Central memory CD4-positive, alpha-beta T cell (primary cell): Measurements from ENCODE around the gene TMEM271.
"Not testable (repeated sequence)": the region's sequence is repeated elsewhere in the genome, so short reads cannot be mapped to it uniquely, and the experiment has no call there.

ENCODE experiments used
- DNase-seq: peaks from one replicate; pipeline ENCODE4 v3.0.0; 2022

The TMEM271 gene

GRCh38 chr4:609400-610050, 33.4 kb upstream of the TMEM271 start:
- DNase-seq: no peak

GRCh38 chr4:608236-608635, 32.1 kb upstream of the TMEM271 start:
- no peak for DNase-seq

- no peak for DNase-seq
Observed at GRCh38 chr4:605702-606425, 29.8 kb upstream of the TMEM271 start.

- no peak for DNase-seq
Observed at GRCh38 chr4:604131-604530, 28.0 kb upstream of the TMEM271 start.

DNA sequence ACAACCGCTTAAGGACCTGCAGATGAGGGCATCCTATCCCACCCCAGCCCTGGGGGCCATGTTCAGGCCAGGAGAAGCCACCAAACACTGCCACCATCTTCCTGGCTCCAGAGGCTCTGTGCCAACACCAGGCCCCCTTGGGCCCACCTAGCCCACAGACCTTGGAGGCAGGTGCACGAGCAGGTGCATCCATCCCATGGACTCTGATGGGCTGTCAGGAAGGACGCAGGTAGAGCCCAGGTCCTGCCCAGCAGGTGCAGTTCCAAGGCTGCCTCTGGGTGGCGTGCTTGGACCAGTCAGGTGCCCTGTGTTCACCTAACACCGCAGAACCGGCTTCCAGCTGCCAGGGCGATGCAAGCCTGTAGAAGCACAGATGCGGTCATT, 26.5 kb upstream of the TMEM271 start:
- no peak for DNase-seq

- DNase-seq: no peak
Observed at GRCh38 chr4:601612-602558, 25.8 kb upstream of the TMEM271 start.

DNA sequence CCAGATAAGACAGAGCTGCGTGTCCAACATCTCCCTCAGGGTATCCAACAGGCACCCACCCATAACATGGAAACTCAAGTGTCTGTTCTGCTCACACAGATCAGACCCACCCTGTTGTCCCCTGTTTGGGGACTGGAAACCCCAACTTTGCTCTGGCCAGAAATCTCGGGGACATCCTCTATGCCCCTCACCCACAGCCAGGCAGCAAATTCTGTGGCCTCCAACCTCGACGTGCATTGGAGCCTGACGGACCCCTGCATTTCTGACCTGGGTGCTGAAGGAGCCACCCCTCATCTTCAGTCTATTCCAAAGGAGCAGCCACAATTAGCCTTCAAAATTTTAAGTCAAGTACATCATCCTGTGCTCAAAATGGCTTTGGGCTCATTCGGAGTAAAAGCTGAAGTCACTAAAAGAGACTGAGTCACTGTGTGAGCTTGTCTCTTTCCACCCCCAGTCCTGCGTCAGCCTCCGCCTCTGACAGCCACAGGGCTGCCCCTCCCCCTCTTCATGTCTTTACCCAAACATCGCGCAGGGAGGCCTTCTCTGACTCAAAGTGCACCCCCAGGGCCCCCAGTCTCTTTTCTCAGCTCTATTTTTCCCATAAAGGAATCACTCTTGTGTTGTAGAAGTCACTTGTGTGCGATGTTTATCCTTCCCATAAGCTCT, 24.9 kb upstream of the TMEM271 start:
- no peak for DNase-seq

GRCh38 chr4:600166-600565, 24.1 kb upstream of the TMEM271 start:
- no peak for DNase-seq

- no peak for DNase-seq
Observed at GRCh38 chr4:598925-599324, 22.8 kb upstream of the TMEM271 start.

- DNase-seq: no peak
Observed at GRCh38 chr4:592825-593520, 16.9 kb upstream of the TMEM271 start.

DNA sequence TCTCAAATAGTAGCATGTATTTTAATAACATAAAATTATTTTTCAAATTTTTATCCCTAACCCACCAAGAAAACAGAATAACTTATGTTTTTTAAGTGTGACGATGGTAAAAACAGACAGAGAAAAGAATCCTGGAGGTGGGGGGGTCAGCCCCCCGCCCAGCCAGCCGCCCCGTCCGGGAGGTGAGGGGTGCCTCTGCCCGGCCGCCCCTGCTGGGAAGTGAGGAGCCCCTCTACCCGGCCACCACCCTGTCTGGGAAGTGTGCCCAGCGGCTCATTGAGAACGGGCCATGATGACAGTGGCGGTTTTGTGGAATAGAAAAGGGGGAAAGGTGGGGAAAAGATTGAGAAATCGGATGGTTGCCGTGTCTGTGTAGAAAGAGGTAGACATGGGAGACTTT, 16.1 kb upstream of the TMEM271 start:
- not testable (repeated sequence) for DNase-seq

- no peak for DNase-seq
Observed at GRCh38 chr4:590313-590841, 14.3 kb upstream of the TMEM271 start.

GRCh38 chr4:589219-589963, 13.3 kb upstream of the TMEM271 start:
- DNase-seq: no peak

DNA sequence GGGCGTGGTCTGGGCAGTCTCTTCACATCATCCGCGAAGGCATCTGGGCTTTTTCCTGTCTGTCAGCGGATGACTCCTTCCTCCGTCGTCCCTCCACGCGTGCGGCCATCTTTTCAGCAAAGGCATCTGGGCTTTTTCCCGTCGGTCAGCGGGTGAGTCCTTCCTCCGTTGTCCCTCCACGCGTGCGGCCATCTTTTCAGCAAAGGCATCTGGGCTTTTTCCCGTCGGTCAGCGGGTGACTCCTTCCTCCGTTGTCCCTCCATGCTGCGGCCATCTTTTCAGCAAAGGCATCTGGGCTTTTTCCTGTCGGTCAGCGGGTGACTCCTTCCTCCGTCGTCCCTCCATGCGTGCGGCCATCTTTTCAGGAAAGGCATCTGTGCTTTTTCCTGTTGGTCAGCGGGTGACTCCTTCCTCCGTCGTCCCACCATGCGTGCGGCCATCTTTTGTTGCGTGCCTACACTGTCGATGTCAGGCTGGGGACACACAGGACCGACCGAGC, 12.3 kb upstream of the TMEM271 start:
- DNase-seq: no peak

DNA sequence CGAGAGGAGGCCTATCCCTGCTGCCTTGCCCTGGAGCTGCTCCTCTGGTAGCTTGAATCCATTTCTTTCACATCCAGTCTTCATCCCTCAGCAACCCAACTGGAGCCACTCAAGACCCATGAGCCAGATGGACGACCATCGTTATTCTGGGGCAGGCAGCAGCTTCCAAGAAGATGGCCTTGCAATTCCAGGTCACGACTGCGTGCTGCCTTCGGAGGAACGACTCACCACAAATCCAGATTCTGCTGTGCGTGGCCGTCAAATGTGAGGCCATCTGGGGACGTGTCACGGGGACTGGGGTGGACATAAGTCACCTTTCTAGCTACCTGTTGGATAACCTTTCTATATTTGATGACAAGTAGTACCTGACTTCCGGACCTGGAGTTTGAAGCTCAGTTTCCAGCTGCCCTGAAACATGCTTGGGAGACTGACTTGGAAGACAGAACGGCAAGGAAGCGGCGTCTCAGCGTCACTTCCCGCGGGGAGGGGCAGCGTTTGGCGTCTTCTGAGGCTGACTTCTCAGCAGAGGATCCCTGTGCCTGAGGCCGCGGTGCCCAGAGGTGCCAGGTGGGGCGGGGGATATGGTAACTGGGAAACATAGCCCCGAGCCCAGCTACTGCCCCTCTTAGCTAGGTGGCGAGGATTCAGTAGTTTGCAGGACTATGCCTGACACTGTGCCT, 11.7 kb upstream of the TMEM271 start:
- no peak for DNase-seq

- no peak for DNase-seq
Observed at GRCh38 chr4:583820-584219, 7.7 kb upstream of the TMEM271 start.

DNA sequence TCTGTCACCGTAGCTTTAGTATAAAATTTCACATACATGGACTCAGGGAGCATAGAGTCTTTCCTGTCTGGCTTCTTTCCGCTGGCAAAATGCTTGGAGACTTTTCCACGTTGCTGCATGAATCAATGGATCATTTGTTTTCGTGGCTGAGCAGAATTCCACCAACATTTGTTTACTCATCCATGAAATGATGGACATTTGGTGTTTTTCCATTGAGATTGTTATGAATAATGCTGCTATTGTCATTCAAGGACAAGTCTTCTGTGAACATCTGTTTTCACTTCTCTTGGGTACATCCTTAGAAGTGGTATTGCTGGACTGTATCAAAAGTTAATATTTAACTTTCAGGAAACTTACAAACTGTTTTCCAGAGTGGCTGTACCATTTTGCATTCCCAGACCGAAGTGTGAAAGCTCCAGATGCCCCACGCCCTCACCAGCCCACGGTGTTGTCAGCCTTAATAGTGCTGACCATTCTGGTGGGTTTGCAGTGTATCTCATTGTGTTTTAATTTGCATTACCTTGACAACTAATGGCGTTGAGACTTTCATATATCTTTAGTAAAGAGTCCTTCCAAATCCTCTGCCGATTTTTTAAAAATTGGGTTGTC, 5.8 kb upstream of the TMEM271 start:
- DNase-seq: no peak

GRCh38 chr4:581181-581580, 5.1 kb upstream of the TMEM271 start:
- no peak for DNase-seq

DNA sequence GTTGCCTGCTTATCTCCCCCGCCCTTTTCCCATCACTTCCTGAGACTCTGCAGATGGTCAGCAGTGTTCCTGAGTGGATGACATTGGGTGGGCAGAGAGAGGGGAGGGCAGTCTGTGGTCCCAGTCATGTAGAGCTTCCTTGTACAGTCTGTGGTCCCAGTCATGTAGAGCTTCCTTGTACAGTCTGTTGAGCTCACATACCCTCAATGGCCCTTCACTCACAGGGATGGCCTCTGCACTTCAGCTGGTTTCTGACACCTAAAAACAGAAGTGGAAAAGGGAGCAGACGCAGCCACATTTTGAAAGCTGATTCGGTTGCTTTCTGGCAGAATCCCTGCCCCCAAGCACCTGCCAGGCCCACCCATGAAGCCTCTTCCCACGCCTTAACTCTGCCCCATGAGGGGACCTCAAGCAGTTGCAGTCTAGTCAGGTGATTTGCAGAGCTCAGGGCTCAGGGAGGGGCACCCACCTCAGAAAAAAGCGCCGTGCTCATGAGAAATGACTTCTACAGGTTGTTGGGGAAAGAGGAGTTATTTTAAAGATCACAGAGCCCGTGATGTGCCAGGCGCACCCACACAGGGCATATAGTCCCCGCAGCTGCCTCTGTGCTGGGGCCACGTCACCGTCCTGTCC, 3.6 kb upstream of the TMEM271 start:
- DNase-seq: no peak
